Left ventricle myocardium inferior (tissue), 1 donor: ENCODE results near the gene RGS6. TPM values are rescaled to one million over a fixed set of nuclear protein-coding genes. Genes with fewer than 3 reads are reported as not detected.

Source experiments
- DNase-seq: peaks from one replicate; pipeline ENCODE4 v3.0.0-alpha.2; 2020
- H3K27ac ChIP-seq: fragments of 200-600 bp; replicated peaks from 2 replicates; pipeline ENCODE4 v1.8.0; 2021
- H3K27me3 ChIP-seq: fragments of 200-600 bp; 2 replicates; pipeline ENCODE4 v1.8.0; 2021; ENCODE audit warnings: low read depth
- H3K36me3 ChIP-seq: fragments of 200-600 bp; 2 replicates; pipeline ENCODE4 v1.8.0; 2021
- H3K4me1 ChIP-seq: fragments of 200-600 bp; 2 replicates; pipeline ENCODE4 v1.8.0; 2021
- H3K4me3 ChIP-seq: fragments of 200-600 bp; 2 replicates; pipeline ENCODE4 v1.8.0; 2021; ENCODE audit warnings: mild to moderate bottlenecking, moderate library complexity
- H3K9me3 ChIP-seq: fragments of 200-600 bp; replicated peaks from 2 replicates; pipeline ENCODE4 v1.8.0; 2021
- intact Hi-C: fragments of 100-400 bp; cut with micrococcal nuclease; formaldehyde crosslinking; loops from one replicate; pipeline ENCODE4 v1.11.0; 2022
- total RNA-seq: library from RNA; stranded (reverse); fragmentation: NEBNext Ultra II Directional; extraction: Animal tissue kit (Norgen Biotek cat#: 25700); gene quantifications from one replicate; pipeline ENCODE4 v1.2.1, GENCODE V29; 2021
- TF ChIP-seq, protein P1 (sequence below): fragments of 200-600 bp; IDR thresholded peaks from 2 replicates; pipeline ENCODE4 v1.8.0; 2021; ENCODE audit warnings: antibody characterized with exemption, mild to moderate bottlenecking, borderline replicate concordance
- donor health status: DM: no; HTN: yes; CAD: no; lungs with severe emphysema.

Gene RGS6
- total RNA-seq, 1 donor from 2014 or later: 23.0 TPM

GRCh38 chr14:72576258-72576657 lies 644.0 kb downstream of the RGS6 start:
- no peak overlapping the region for H3K27ac ChIP-seq
- intact Hi-C loops: no loop called here
- peaks cover 8% of the 10 kb centered on the region for H3K4me1 ChIP-seq
- DNase-seq: no peak
- H3K27me3 ChIP-seq: no peaks in the 10 kb centered on the region
- TF ChIP-seq, protein P1, sequence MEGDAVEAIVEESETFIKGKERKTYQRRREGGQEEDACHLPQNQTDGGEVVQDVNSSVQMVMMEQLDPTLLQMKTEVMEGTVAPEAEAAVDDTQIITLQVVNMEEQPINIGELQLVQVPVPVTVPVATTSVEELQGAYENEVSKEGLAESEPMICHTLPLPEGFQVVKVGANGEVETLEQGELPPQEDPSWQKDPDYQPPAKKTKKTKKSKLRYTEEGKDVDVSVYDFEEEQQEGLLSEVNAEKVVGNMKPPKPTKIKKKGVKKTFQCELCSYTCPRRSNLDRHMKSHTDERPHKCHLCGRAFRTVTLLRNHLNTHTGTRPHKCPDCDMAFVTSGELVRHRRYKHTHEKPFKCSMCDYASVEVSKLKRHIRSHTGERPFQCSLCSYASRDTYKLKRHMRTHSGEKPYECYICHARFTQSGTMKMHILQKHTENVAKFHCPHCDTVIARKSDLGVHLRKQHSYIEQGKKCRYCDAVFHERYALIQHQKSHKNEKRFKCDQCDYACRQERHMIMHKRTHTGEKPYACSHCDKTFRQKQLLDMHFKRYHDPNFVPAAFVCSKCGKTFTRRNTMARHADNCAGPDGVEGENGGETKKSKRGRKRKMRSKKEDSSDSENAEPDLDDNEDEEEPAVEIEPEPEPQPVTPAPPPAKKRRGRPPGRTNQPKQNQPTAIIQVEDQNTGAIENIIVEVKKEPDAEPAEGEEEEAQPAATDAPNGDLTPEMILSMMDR: no peak
- H3K4me3 ChIP-seq: no peak overlapping the region
- peaks cover 3% of the 10 kb centered on the region for H3K9me3 ChIP-seq
- H3K36me3 ChIP-seq: no peaks in the 10 kb centered on the region

DNA sequence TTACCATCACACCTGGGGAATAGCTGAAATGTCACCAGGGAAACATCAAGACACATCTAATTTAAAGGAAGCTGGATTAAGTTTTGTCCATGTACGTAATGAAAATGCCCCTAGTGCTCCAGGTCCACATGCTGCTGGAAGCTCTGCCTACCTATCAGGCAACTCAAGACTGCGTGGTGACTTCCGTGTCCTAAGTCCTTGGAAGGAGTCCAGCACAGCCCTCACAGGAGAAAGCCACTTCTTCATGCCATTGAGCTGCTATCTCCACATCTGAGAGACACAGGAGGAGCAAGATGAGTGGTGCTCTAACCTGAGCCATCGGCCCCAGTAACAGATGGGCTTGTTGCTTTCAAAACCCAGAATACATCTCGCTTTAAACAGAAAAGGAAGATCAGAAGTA lies 645.3 kb downstream of the RGS6 start:
- no peak for DNase-seq
- Histone ChIP-seq H3K4me3 (no peak overlapping the region), H3K36me3 (no peaks in the 10 kb centered on the region), H3K27ac (no peak overlapping the region), H3K4me1 (peaks cover 8% of the 10 kb centered on the region), H3K27me3 (no peaks in the 10 kb centered on the region), H3K9me3 (no peaks in the 10 kb centered on the region)
- intact Hi-C loops: no loop called here
- TF ChIP-seq, protein P1: no peak

DNA sequence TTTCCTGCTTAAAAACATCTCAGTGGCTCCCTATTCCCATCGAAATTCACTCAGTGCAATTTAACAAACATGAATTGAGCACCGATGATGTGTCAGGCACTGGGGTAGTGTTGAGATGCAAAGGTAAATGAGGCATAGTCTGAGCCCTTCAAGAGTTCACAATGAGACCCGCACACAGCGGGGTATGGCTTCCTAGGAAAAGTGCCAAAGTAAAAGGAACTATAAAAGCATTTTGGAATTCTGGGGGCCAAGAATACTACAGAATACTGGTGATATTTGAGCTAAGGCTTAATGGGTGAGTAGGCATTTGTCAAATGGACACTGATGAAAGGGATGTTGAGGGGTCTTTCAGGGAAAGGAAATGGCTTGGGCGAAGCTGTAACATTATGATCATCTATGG lies 646.3 kb downstream of the RGS6 start:
- TF ChIP-seq, protein P1: no peak
- Histone ChIP-seq H3K4me3 (no peak overlapping the region), H3K27ac (no peak overlapping the region), H3K4me1 (peaks cover 8% of the 10 kb centered on the region), H3K27me3 (no peaks in the 10 kb centered on the region), H3K9me3 (no peaks in the 10 kb centered on the region), H3K36me3 (no peaks in the 10 kb centered on the region)
- DNase-seq: no peak
- intact Hi-C loops: no loop called here

GRCh38 chr14:72582582-72582981 lies 650.4 kb downstream of the RGS6 start:
- no peaks in the 10 kb centered on the region for H3K4me1 ChIP-seq
- H3K9me3 ChIP-seq: no peaks in the 10 kb centered on the region
- no peak overlapping the region for H3K27ac ChIP-seq
- intact Hi-C loops: no loop called here
- TF ChIP-seq, protein P1: no peak
- H3K27me3 ChIP-seq: no peaks in the 10 kb centered on the region
- no peak for DNase-seq
- H3K4me3 ChIP-seq: no peak overlapping the region
- H3K36me3 ChIP-seq: no peaks in the 10 kb centered on the region

GRCh38 chr14:72583316-72584272 lies 651.4 kb downstream of the RGS6 start:
- Histone ChIP-seq H3K36me3 (no peaks in the 10 kb centered on the region), H3K4me1 (no peaks in the 10 kb centered on the region), H3K4me3 (no peak overlapping the region), H3K27me3 (no peaks in the 10 kb centered on the region), H3K27ac (no peak overlapping the region), H3K9me3 (no peaks in the 10 kb centered on the region)
- DNase-seq: no peak
- TF ChIP-seq, protein P1: no peak
- intact Hi-C loops: no loop called here
